ENCODE results near the gene CTNNB1. TPM values are rescaled to one million over a fixed set of nuclear protein-coding genes. Genes with fewer than 3 reads are reported as not detected.

CTNNB1 gene
- total and polyA plus RNA-seq, 2 of the 8 experiments (the other 6 are each of a cell fraction or from before 2014, with no cell fraction given): 356 to 579 TPM

DNA sequence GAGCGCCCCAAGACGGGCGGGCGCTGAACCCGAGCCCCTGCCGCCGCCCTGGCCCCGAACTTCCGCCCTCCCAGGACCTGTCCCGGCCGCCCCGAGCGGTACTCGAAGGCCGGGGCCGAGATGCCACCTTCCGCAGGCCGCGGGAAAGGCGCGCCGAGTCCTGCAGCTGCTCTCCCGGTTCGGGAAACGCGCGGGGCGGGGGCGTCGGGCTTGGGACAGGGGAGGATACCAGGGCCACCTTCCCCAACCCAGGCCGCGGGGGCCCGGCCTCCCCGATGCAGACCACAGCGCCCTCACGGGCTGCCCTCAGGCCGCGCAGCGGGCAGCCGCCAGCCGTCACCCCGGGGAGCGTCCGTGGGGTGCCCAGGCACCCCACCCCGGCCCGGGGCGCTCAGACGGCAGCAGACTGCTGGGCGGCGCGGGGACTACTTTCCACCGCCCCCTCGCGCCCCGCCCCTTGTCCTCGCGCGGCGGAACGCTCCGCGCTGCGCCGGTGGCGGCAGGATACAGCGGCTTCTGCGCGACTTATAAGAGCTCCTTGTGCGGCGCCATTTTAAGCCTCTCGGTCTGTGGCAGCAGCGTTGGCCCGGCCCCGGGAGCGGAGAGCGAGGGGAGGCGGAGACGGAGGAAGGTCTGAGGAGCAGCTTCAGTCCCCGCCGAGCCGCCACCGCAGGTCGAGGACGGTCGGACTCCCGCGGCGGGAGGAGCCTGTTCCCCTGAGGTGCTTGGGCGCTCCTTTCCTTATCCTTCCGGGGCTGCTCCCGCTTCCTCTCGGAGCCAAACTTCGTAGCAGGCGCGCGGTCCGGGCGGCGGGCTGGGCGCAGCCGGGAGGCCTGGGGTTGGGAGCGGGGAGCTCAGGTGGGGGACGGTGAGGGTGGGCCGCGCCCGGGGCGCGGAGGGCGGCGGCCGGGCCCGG lies at the start of gene CTNNB1 (continued):
- TF ChIP-seq RAD21 (IDR thresholded peaks at IDR 0.05 in 1 of 2, conservative IDR thresholded peaks at IDR 0.05 in 1 of 2; ENCODE audit: low read depth in 2 of 2, low read length in 2 of 2): peak; percentile 13 to 30; a peak in 3 of 4 replicates
- TF ChIP-seq PHF8 (conservative IDR thresholded peaks at IDR 0.05; ENCODE audit: low read depth, low read length): peak; percentile 99
- TF ChIP-seq POLR2A (IDR thresholded peaks at IDR 0.05; ENCODE audit: control extremely low read depth in 1 of 2, low read depth in 2 of 2, low read length in 2 of 2): peak; percentile 97 to 99
- TF ChIP-seq EGR1 (IDR thresholded peaks at IDR 0.05; ENCODE audit: borderline replicate concordance, low read depth, low read length): peak; percentile 94
- peak; percentile 97 for TF ChIP-seq POLR2AphosphoS5 (IDR thresholded peaks at IDR 0.05; ENCODE audit: low read depth, low read length)
- TF ChIP-seq RFX5 (IDR thresholded peaks at IDR 0.05; ENCODE audit: borderline replicate concordance, low read depth, low read length): no peak
- peak; percentile 74; the same call in 1 of the 2 replicates for TF ChIP-seq FOSL1 (IDR thresholded peaks at IDR 0.05; ENCODE audit: insufficient read depth, low read depth, low read length)
- peak; percentile 91 for TF ChIP-seq SP1 (IDR thresholded peaks at IDR 0.05; ENCODE audit: low read depth, low read length)
- TF ChIP-seq CTBP2 (IDR thresholded peaks at IDR 0.05; ENCODE audit: borderline replicate concordance, insufficient read depth, insufficient read length, low read length): no peak
- no peak for TF ChIP-seq RNF2 (IDR thresholded peaks at IDR 0.05; ENCODE audit: borderline replicate concordance, low read depth, low read length, missing control alignments, poor library complexity, severe bottlenecking)
- TF ChIP-seq, protein P1, sequence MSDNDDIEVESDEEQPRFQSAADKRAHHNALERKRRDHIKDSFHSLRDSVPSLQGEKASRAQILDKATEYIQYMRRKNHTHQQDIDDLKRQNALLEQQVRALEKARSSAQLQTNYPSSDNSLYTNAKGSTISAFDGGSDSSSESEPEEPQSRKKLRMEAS (IDR thresholded peaks at IDR 0.05): peak; percentile 72
- peak; percentile 6; the same call in 1 of the 2 replicates for TF ChIP-seq BRCA1 (IDR thresholded peaks at IDR 0.05; ENCODE audit: low read depth, low read length)
- 0 out of 2 replicates have a peak, but pooled peaks have one; percentile 61 for TF ChIP-seq TCF12 (IDR thresholded peaks at IDR 0.05; ENCODE audit: low read depth, low read length)
- peak in 1 of 2 experiments; percentile 67; a peak in 2 of 4 replicates for TF ChIP-seq HDAC2 (IDR thresholded peaks at IDR 0.05; ENCODE audit: borderline replicate concordance in 1 of 2, low read depth in 2 of 2, low read length in 2 of 2)
- TF ChIP-seq MAFK (IDR thresholded peaks at IDR 0.05; ENCODE audit: low read depth, low read length): no peak
- peak; percentile 99 for TF ChIP-seq TAF7 (optimal IDR thresholded peaks at IDR 0.05; ENCODE audit: borderline replicate concordance, low read depth, low read length)
- TF ChIP-seq SP4 (IDR thresholded peaks at IDR 0.05; ENCODE audit: low read length): peak; percentile 92
- TF ChIP-seq YY1 (IDR thresholded peaks at IDR 0.05; ENCODE audit: low read depth, low read length): peak; percentile 98
- no peak for TF ChIP-seq CBX5 (IDR thresholded peaks at IDR 0.05; ENCODE audit: low read depth, low read length)
- 0 out of 2 replicates have a peak, but pooled peaks have one; percentile 52 for TF ChIP-seq POU5F1 (IDR thresholded peaks at IDR 0.05; ENCODE audit: low read depth, low read length)
- TF ChIP-seq CHD1 (IDR thresholded peaks at IDR 0.05; ENCODE audit: low read depth, low read length): no peak
- peak; percentile 80 for TF ChIP-seq CREB1 (IDR thresholded peaks at IDR 0.05)
- TF ChIP-seq EP300 (IDR thresholded peaks at IDR 0.05; ENCODE audit: borderline replicate concordance in 1 of 2, low read depth in 2 of 2, low read length in 2 of 2): peak; percentile 33 to 74; a peak in 2 of 3 replicates

Measured in H1 (cell line).